PC-3 (cell line): ENCODE data around the gene PGAP2. TPM values are rescaled to one million over a fixed set of nuclear protein-coding genes. Genes with fewer than 3 reads are reported as not detected.
A peak's percentile ranks its signal among the peaks of the same experiment; 100 is the strongest.

Experiments used
- ATAC-seq: fragments of 200-7000 bp; cut with Tn5 transposase; 2 replicates; pipeline ENCODE4 v1.9.1; 2020; ENCODE audit warnings: mild to moderate bottlenecking, moderate library complexity
- BruUV-seq: library from RNA; stranded (reverse); fragments of 400-500 nt; replicated peaks from 2 replicates; lab custom pipeline; 2021; lab: Mats Ljungman, UMichigan
- CTCF ChIA-PET: fragments of 300-600 bp; sonication (Branson Sonifier 250); formaldehyde crosslinking; loops from one replicate; lab custom pipeline; 2022; ENCODE audit warnings: antibody characterized with exemption; lab: Charles Lee
- POLR2A ChIA-PET: fragments of 300-600 bp; sonication (Branson Sonifier 250); formaldehyde crosslinking; loops from one replicate; lab custom pipeline; 2022; ENCODE audit warnings: antibody characterized with exemption; ENCODE audit not compliant: unreplicated experiment; lab: Charles Lee
- DNase-seq: peaks from one replicate; pipeline ENCODE4 v3.0.0-alpha.2; 2015
- H2AFZ ChIP-seq: fragments of 300-600 bp; sonication (generic); 2 replicates; pipeline ENCODE4 v1.6.0; 2016; ENCODE audit warnings: antibody characterized with exemption, low read length
- H3F3A ChIP-seq: fragments of 300-600 bp; sonication (generic); one replicate; pipeline ENCODE4 v1.6.0; 2017; ENCODE audit warnings: antibody characterized with exemption, low read length, control low read depth, mild to moderate bottlenecking; ENCODE audit not compliant: unreplicated experiment
- H3K27ac ChIP-seq: fragments of 300-600 bp; sonication (generic); 2 replicates; pipeline ENCODE4 v1.5.1; 2016; ENCODE audit warnings: mild to moderate bottlenecking, low read length
- H3K27me3 ChIP-seq: fragments of 300-600 bp; sonication (generic); 2 replicates; pipeline ENCODE4 v1.6.1; 2016; ENCODE audit warnings: low read length, mixed read lengths
- H3K36me3 ChIP-seq: fragments of 300-600 bp; sonication (generic); 2 replicates; pipeline ENCODE4 v1.6.1; 2016; ENCODE audit warnings: low read depth, mixed run types, low read length, mixed read lengths
- H3K4me1 ChIP-seq: fragments of 300-600 bp; sonication (generic); 2 replicates; pipeline ENCODE4 v1.5.1; 2016; ENCODE audit warnings: low read length; ENCODE audit not compliant: insufficient read depth
- H3K4me2 ChIP-seq: fragments of 300-600 bp; sonication (generic); 2 replicates; pipeline ENCODE4 v1.6.0; 2016; ENCODE audit warnings: low read length
- H3K4me3 ChIP-seq: fragments of 300-600 bp; sonication (generic); 2 replicates; pipeline ENCODE4 v1.5.1; 2016; ENCODE audit warnings: mild to moderate bottlenecking, low read length, mixed read lengths
- H3K79me2 ChIP-seq: fragments of 300-600 bp; sonication (generic); 2 replicates; pipeline ENCODE4 v1.6.1; 2017; ENCODE audit warnings: low read length, mixed read lengths
- H3K9ac ChIP-seq: fragments of 300-600 bp; sonication (generic); 2 replicates; pipeline ENCODE4 v1.6.0; 2016; ENCODE audit warnings: mild to moderate bottlenecking, low read length
- H3K9me2 ChIP-seq: fragments of 300-600 bp; sonication (generic); replicated peaks from 2 replicates; pipeline ENCODE4 v1.6.1; 2016; ENCODE audit warnings: mixed run types, low read length, mixed read lengths
- H3K9me3 ChIP-seq: fragments of 300-600 bp; sonication (generic); 2 replicates; pipeline ENCODE4 v1.6.1; 2016; ENCODE audit warnings: low read length, mixed read lengths
- H4K20me1 ChIP-seq: fragments of 300-600 bp; sonication (generic); 2 replicates; pipeline ENCODE4 v1.6.1; 2016; ENCODE audit warnings: low read length, mixed read lengths
- CTCF ChIP-seq: fragments of 300-600 bp; sonication (generic); conservative IDR thresholded peaks from 2 replicates; pipeline ENCODE4 v1.5.1; 2017; ENCODE audit warnings: antibody characterized with exemption, low read depth, mild to moderate bottlenecking, low read length
- EZH2 ChIP-seq: fragments of 300-600 bp; sonication (generic); IDR thresholded peaks from one replicate; pipeline ENCODE4 v1.6.1; 2017; ENCODE audit warnings: antibody characterized with exemption, mild to moderate bottlenecking, low read length; ENCODE audit not compliant: unreplicated experiment
- EZH2phosphoT487 ChIP-seq: fragments of 300-600 bp; sonication (generic); IDR thresholded peaks from 2 replicates; pipeline ENCODE4 v1.6.1; 2018; ENCODE audit warnings: mild to moderate bottlenecking, antibody characterized with exemption, low read length, borderline replicate concordance
- intact Hi-C: fragments of 100-400 bp; cut with micrococcal nuclease; formaldehyde crosslinking; loops from 2 replicates; pipeline ENCODE4 v1.9.0; 2023
- total RNA-seq: library from RNA; depleted of rRNA; stranded (reverse); fragments of >200 nt; gene quantifications from 2 replicates; pipeline ENCODE4 v1.2.3, GENCODE V29; 2014

Gene PGAP2
- total RNA-seq, 1 experiment from 2014 or later = 25.9 TPM

GRCh38 chr11:3767536-3767935 lies 40.8 kb upstream of the PGAP2 start:
- intact Hi-C loops = no loop called here
- ChIA-PET POLR2A (no interaction called here), CTCF (no interaction called here)
- no TSS peak for BruUV-seq
- Histone ChIP-seq H3K9ac (no peak overlapping the region), H3F3A (no peaks in the 10 kb centered on the region), H3K27me3 (no peaks in the 10 kb centered on the region), H4K20me1 (no peaks in the 10 kb centered on the region), H3K9me2 (no peaks in the 10 kb centered on the region), H2AFZ (no peak overlapping the region), H3K79me2 (no peaks in the 10 kb centered on the region), H3K4me1 (no peaks in the 10 kb centered on the region), H3K36me3 (peaks cover 78% of the 10 kb centered on the region), H3K4me3 (no peak overlapping the region), H3K9me3 (no peaks in the 10 kb centered on the region), H3K4me2 (no peak overlapping the region), H3K27ac (no peak overlapping the region)
- TF ChIP-seq EZH2 (no peak), CTCF (no peak), EZH2phosphoT487 (no peak)
- DNase-seq (no peak), ATAC-seq (no peak)

GRCh38 chr11:3773180-3773579 lies 35.2 kb upstream of the PGAP2 start:
- no peaks in the 10 kb centered on the region for H3K4me1 ChIP-seq
- H3K27me3 ChIP-seq = no peaks in the 10 kb centered on the region
- no peaks in the 10 kb centered on the region for H3K79me2 ChIP-seq
- no peak for ATAC-seq
- no peak overlapping the region for H2AFZ ChIP-seq
- no peak overlapping the region for H3K4me2 ChIP-seq
- ChIA-PET CTCF (interaction anchor here (1.2 kb wide), 1 partner anchor 36 kb away, joined by 4 read pairs; no protein-coding TSS in a partner anchor), POLR2A (no interaction called here)
- no peak for DNase-seq
- H4K20me1 ChIP-seq = no peaks in the 10 kb centered on the region
- H3K9ac ChIP-seq = no peak overlapping the region
- no TSS peak for BruUV-seq
- intact Hi-C loops = loop anchor here (5.0 kb wide), 1 partner anchor 34 kb away; the partner anchor contains the start of gene PGAP2
- TF ChIP-seq EZH2 (no peak), EZH2phosphoT487 (no peak), CTCF (no peak)
- H3K9me2 ChIP-seq = no peaks in the 10 kb centered on the region
- H3K36me3 ChIP-seq = peaks cover 55% of the 10 kb centered on the region
- H3K4me3 ChIP-seq = no peak overlapping the region
- no peaks in the 10 kb centered on the region for H3K9me3 ChIP-seq
- H3F3A ChIP-seq = no peaks in the 10 kb centered on the region
- no peak overlapping the region for H3K27ac ChIP-seq

GRCh38 chr11:3775736-3776406 lies 32.5 kb upstream of the PGAP2 start:
- ChIA-PET POLR2A (no interaction called here), CTCF (no interaction called here)
- Histone ChIP-seq H4K20me1 (no peaks in the 10 kb centered on the region), H3K36me3 (peaks cover 48% of the 10 kb centered on the region), H3K9me3 (no peaks in the 10 kb centered on the region), H3K27me3 (no peaks in the 10 kb centered on the region), H3K4me1 (no peaks in the 10 kb centered on the region), H3K9ac (no peak overlapping the region), H2AFZ (no peak overlapping the region), H3K27ac (no peak overlapping the region), H3K79me2 (peaks cover 17% of the 10 kb centered on the region; the same call in 1 of the 2 replicates), H3K4me3 (no peak overlapping the region), H3K9me2 (no peaks in the 10 kb centered on the region), H3K4me2 (no peak overlapping the region), H3F3A (no peaks in the 10 kb centered on the region)
- TF ChIP-seq EZH2phosphoT487 (no peak), EZH2 (no peak), CTCF (0 out of 2 replicates have a peak, but pooled peaks have one; percentile 9)
- DNase-seq (no peak), ATAC-seq (no peak)
- intact Hi-C loops = no loop called here
- no TSS peak for BruUV-seq
